ENCODE data around the gene VCL. TPM values are rescaled to one million over a fixed set of nuclear protein-coding genes. Genes with fewer than 3 reads are reported as not detected.

VCL gene
- total RNA-seq, 1 donor from 2014 or later, result 131 TPM

- DNase-seq (ENCODE audit: low spot score in 2 of 2, unreplicated experiment in 2 of 2), result no peak
- Mint-ChIP-seq H3K36me3 (peaks cover 51% of the 10 kb centered on the region), H3K27ac (no peak overlapping the region), H3K4me3 (no peak overlapping the region), H3K27me3 (ENCODE audit: low read depth) (no peaks in the 10 kb centered on the region), H3K4me1 (peaks cover 12% of the 10 kb centered on the region), H3K9me3 (no peaks in the 10 kb centered on the region)
- TF ChIP-seq CTCF (IDR thresholded peaks at IDR 0.05; ENCODE audit: unreplicated experiment), result no peak
These were observed 98.9 kb downstream of the VCL start for GRCh38 chr10:74096777-74097176.

DNA sequence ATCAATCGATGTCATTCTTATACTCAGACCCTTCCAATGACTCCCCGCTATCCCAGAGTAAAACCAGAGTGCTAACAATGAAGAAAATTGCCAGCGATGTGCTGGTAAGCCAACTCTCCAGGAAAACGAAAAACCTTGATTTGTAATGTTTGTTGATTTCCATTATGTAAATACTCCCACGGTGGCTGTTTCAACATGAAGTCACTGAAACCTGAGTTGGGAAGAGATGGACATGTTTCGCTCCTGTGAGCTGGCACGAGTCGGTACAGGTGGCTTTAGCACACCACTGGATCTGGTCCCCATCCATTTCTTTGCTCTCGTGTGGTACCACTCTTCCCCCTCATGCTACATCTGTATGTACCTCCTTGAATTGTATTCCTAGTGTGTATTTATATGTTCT, 99.9 kb downstream of the VCL start:
- no peaks in the 10 kb centered on the region for H3K27me3 Mint-ChIP-seq (ENCODE audit: low read depth)
- no peaks in the 10 kb centered on the region for H3K9me3 Mint-ChIP-seq
- no peak for DNase-seq (ENCODE audit: low spot score in 2 of 2, unreplicated experiment in 2 of 2)
- H3K27ac Mint-ChIP-seq, result no peak overlapping the region
- H3K4me1 Mint-ChIP-seq, result peaks cover 12% of the 10 kb centered on the region
- H3K4me3 Mint-ChIP-seq, result no peak overlapping the region
- H3K36me3 Mint-ChIP-seq, result peaks cover 47% of the 10 kb centered on the region
- TF ChIP-seq CTCF (IDR thresholded peaks at IDR 0.05; ENCODE audit: unreplicated experiment), result no peak

GRCh38 chr10:74099420-74099819, 101.5 kb downstream of the VCL start:
- H3K27ac Mint-ChIP-seq, result peak overlapping the region; percentile 36
- no peak for TF ChIP-seq CTCF (IDR thresholded peaks at IDR 0.05; ENCODE audit: unreplicated experiment)
- H3K9me3 Mint-ChIP-seq, result no peaks in the 10 kb centered on the region
- H3K4me3 Mint-ChIP-seq, result no peak overlapping the region
- DNase-seq (ENCODE audit: low spot score in 2 of 2, unreplicated experiment in 2 of 2), result no peak
- H3K4me1 Mint-ChIP-seq, result peaks cover 12% of the 10 kb centered on the region
- H3K27me3 Mint-ChIP-seq (ENCODE audit: low read depth), result no peaks in the 10 kb centered on the region
- peaks cover 49% of the 10 kb centered on the region for H3K36me3 Mint-ChIP-seq

DNA sequence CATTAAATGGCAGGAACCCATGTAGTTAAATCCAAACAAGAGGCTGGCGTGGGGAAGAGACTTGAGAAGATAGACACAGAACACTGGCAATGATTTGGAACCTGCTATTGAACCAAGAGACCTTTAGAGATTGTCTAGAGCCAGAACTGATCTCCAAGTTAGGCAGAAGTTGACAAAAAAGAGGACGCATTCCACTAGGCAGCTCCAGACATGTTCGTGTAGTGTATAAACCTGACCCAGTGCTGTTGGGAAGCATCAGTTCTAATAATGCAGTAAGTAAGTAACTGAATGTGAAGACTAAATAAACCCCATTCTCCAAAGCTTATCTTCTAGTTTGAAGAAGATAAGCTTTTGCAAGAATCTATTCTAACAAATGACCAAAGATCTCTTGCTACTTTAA, 101.9 kb downstream of the VCL start:
- TF ChIP-seq CTCF (IDR thresholded peaks at IDR 0.05; ENCODE audit: unreplicated experiment), result no peak
- no peak overlapping the region for H3K4me3 Mint-ChIP-seq
- no peak for DNase-seq (ENCODE audit: low spot score in 2 of 2, unreplicated experiment in 2 of 2)
- H3K36me3 Mint-ChIP-seq, result peaks cover 50% of the 10 kb centered on the region
- no peaks in the 10 kb centered on the region for H3K27me3 Mint-ChIP-seq (ENCODE audit: low read depth)
- peaks cover 12% of the 10 kb centered on the region for H3K4me1 Mint-ChIP-seq
- peak overlapping the region; percentile 36 for H3K27ac Mint-ChIP-seq
- no peaks in the 10 kb centered on the region for H3K9me3 Mint-ChIP-seq

GRCh38 chr10:74103560-74104258, 105.8 kb downstream of the VCL start:
- Mint-ChIP-seq H3K4me1 (peaks cover 11% of the 10 kb centered on the region), H3K9me3 (no peaks in the 10 kb centered on the region), H3K27me3 (ENCODE audit: low read depth) (no peaks in the 10 kb centered on the region), H3K4me3 (no peak overlapping the region), H3K27ac (no peak overlapping the region), H3K36me3 (peaks cover 53% of the 10 kb centered on the region)
- no peak for DNase-seq (ENCODE audit: low spot score in 2 of 2, unreplicated experiment in 2 of 2)
- TF ChIP-seq CTCF (IDR thresholded peaks at IDR 0.05; ENCODE audit: unreplicated experiment), result no peak
